Measurements from ENCODE around the gene CFAP161.
A peak's percentile ranks its signal among the peaks of the same experiment; 100 is the strongest.

CFAP161 gene

DNA sequence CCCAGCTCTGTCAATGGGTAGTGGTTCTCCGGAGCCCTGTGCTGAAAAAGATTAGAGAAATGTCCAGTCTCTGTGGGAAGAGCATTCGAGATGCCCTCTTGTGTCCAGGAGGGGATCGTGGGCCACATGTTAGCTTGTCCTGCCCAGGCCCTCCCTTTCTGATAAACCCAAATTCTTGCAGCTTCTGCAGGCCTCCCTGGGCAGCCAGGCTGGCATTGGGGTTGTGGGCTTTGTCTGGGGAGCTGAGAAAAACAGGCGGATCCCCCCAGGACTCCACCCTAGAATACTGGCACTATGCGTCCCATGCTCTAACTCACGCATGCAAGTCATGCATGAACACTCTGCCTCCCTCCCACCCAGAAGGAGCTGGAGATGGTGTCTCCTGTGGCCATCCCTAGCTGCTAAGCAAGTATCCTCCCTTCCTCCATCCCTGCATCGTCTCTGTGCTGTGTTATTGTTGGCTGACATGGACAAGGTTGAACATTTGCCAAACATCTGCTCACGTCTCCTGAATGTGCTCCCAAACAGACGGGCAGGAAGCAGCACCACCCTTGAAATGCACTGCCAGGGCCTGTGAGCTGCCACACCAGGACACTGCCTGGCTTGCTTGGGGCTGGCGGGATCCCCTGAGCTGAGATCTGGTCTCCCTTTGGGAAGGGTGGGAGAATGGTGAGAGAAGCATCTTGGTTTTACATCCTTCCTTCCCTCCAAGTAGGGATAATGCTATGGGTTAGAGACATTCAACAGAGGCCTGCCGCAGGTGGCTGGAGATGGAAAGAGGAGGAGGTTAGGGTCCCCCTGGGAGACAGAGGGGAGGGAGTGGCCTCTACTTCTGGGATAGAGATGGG lies 26.5 kb downstream of the CFAP161 start:
- DNase-seq, result no peak

DNA sequence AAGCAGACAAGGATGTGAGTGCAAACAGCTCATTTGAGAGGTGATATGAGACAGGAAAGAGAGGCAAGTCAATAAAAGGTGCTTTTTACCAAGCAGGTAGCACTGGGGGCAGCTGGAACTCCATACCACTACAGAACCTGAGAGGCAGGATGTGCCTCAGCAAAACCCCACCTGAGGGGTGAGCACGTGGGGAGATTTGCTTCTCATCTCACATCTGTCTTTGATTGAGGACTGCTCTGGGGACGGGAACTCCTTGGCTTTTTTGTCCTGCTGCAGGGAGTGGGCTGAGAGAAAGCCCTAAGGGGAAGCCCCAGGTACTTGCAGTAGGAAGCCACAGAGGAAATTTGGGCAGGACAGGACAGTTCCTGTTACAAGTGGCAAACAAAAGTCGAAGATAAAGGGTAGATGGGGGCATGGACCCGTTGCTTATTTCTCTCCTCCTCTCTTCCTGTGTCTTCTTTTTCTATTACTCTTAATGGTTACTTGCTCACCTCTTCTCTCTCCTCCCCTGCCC lies 27.1 kb downstream of the CFAP161 start:
- peak in 1 of 2 donors; percentile 12 for DNase-seq

DNA sequence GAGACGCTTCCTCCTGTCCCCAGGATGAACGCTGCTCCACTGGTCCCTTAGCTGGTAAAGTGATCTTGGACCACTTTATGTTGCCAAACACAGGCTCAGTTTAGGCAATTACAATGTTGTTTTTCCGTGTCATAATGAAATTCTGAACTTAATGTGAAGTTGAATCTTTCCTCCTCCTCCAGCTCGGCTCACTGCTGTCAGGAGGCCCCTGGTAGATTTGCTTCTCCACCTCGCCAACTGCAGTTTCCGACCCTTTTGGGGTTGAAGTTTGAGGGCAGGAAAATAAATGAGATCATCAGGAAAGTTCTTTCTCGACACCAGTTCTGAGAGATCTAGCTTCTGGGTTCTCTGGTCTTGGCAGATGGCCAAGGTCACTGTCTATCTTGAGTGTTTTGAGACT lies 27.8 kb downstream of the CFAP161 start:
- DNase-seq, result peak in 1 of 2 donors; percentile 14

GRCh38 chr15:81163961-81164800 lies 30.1 kb downstream of the CFAP161 start:
- no peak for DNase-seq

GRCh38 chr15:81165535-81165934 lies 31.5 kb downstream of the CFAP161 start:
- DNase-seq, result no peak

- no peak for DNase-seq
These were observed 32.7 kb downstream of the CFAP161 start for GRCh38 chr15:81166636-81167305.

DNA sequence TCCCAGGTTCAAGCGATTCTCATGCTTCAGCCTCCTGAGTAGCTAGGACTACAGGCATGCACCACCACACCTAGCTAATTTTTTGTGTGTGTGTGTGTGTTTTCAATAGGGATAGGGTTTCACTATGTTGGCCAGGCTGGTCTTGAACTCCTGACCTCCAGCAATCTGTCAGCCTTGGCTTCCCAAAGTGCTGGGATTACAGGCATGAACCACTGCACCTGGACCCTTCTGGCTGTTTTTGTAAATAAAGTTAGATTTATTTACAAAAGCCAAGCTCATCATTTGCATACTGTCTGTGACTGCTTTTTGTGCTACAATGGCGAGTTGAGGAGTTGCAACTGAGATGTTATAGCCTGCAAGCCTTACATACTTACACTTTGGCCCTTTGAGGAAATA lies 34.1 kb downstream of the CFAP161 start:
- no peak for DNase-seq

GRCh38 chr15:81168644-81169043 lies 34.6 kb downstream of the CFAP161 start:
- DNase-seq, result no peak

GRCh38 chr15:81170511-81170910 lies 36.4 kb downstream of the CFAP161 start:
- DNase-seq, result no peak

DNA sequence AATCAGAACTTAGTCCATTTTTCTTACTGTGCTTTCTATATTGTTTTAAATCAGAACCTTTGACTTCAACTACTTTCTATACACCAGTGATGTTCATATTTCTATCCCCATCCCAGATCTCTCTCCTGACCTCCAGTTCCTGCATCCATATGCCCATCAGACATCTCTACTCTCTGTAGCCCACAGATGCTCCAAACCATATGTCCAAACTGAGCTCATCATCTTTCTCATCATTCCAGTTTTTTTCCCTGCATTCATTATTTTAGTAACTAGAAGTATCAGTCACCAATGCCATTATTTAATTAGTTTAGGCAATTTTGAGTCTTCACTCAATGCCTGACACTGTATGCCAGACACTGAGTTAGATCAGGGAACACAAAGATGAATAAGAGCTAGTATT lies 37.2 kb downstream of the CFAP161 start:
- no peak for DNase-seq

- DNase-seq, result no peak
These were observed 40.2 kb downstream of the CFAP161 start for GRCh38 chr15:81174125-81174791.

GRCh38 chr15:81174792-81175327 lies 40.8 kb downstream of the CFAP161 start:
- DNase-seq, result no peak

DNA sequence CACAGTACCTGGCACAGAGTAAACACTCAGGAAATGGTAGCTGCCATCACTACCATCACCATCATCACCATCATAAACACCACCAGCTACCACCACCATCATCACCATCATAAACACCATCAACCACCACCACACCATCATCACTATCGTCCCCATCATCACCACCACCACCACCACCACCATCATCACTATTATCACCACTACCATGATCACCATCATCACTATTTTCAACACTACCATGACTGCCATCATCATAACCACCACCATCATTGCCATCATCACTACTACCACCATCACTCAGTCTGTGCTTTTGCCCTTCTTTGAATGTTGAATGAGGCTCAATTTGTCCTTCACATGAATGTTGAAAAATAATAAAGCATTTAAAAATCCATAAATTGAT lies 41.4 kb downstream of the CFAP161 start:
- DNase-seq, result no peak

GRCh38 chr15:81176291-81176893 lies 42.3 kb downstream of the CFAP161 start:
- no peak for DNase-seq

- DNase-seq, result no peak
These were observed 44.3 kb downstream of the CFAP161 start for GRCh38 chr15:81178365-81178764.

DNA sequence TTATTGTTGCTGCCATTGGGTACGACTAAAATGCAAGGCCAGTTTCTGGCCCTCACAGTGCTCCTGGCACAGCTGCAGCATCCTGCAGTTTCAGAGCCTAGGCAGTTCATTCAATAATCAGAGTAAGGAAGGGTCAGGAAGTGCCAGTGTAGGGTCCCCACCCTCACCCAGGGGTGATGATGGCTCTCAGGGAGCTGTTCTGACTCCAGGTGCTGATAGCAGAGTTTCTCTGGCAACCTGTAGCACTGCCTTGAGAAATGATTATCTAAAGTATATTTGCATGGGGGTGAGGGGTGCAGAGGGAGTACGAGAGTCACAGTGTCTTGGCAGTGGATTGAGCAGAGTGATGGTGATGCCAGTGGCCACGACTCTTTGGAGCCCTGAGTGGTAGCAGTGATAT lies 47.1 kb downstream of the CFAP161 start:
- DNase-seq, result no peak

DNA sequence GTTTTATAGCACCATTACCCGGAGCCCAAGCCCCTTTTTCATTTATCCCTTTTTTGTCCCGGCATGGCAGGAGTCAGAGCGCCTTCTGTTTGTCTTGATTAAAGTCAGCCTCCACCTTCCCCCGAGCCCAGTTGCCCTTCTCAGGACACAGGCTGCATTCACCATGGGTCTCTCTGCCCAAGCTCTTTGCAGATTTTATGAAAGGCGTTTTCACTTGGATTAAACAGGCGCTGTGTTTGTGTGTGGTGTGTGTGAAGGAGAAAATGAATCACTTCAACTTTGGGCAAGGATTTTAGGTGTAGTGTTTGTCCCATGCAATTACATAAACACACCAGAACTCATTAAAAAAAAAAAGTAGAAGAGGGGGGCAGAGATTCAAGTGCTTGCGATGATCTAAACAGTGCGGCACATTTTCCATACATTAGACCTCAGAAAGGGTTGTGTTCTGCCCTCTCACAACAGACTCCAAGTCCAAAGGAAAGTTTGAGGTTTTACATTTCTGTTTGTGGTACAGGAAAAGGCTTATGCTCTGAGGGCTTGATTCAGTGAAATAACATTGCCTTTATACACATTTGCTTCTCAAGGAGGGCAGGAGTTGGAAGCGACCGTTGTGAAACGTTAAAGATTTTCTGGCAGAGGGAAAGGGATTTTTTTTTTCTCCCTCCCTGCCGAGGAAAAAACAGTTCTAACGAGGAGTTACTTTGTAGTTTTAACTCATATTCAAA lies 48.1 kb downstream of the CFAP161 start:
- no peak for DNase-seq

DNA sequence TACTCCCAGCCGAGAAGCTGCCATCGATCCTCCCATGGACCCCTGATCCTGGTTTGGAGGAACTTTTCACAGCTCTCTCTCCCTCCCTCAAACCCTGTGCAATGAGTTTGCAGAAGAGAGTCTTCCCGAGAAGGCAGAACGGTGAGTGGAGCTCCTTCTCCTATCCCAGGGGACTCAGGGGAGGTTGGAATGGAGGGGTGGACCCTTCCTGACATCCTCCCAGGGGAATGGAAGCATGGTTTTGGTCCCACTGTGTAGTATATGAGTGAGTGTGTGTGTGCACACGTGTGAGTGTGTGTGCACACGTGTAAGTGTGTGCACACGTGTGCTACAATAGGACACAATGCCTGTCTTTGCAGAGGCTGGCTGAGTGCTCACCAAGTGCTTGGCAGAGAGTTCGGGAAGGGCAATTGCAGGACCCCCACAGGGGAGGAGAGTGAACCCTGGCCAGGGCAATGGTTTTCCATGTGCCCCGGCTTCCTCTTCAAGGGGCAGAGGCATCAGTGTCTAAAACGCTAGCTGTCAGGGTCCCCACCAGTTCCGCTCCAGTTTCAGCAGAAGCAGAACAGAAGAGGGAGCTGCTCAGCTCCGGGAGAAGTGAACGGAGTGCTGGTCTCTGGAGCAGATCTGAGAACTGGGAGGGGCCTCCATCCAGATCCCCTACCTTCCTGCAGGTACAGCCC lies 48.8 kb downstream of the CFAP161 start:
- no peak for DNase-seq

- DNase-seq, result no peak
These were observed 49.3 kb downstream of the CFAP161 start for GRCh38 chr15:81183439-81183775.

DNA sequence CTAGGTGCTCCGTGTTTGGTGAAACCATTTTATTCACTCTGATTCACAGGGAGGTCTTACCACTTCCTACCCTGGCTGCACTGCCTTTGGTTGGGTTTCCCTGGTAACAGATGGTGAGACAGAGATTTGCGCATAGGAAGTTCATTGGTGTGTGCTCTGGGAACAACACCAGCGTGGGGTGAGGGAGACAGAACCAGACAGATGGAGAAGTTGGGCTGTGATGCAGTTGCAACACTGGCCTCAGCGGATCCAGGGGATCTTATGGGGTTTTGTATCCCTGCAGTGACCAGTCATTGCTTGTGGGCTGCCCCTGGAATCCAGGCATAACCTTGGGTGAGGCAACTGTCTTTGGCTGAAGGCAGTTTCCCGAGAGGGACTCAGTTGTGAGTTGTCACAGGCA lies 50.1 kb downstream of the CFAP161 start:
- no peak for DNase-seq
